GM23248 (cell line): ENCODE measurements around the gene LST1. TPM values are rescaled to one million over a fixed set of nuclear protein-coding genes. Genes with fewer than 3 reads are reported as not detected.
A peak's percentile ranks its signal among the peaks of the same experiment; 100 is the strongest.

Source experiments
- DNase-seq: peaks from one replicate; pipeline ENCODE4 v3.0.0-alpha.2; 2015
- H2AFZ ChIP-seq: fragments of 200-600 bp; sonication (generic); 2 replicates; pipeline ENCODE4 v1.6.1; 2016; ENCODE audit warnings: antibody characterized with exemption
- H3F3A ChIP-seq: fragments of 200-600 bp; sonication (generic); 2 replicates; pipeline ENCODE4 v1.6.1; 2016; ENCODE audit warnings: mild to moderate bottlenecking, antibody characterized with exemption, mixed run types; ENCODE audit not compliant: insufficient read depth
- H3K27ac ChIP-seq: fragments of 200-600 bp; sonication (generic); 2 replicates; pipeline ENCODE4 v1.5.1; 2016; ENCODE audit warnings: mild to moderate bottlenecking
- H3K27me3 ChIP-seq: fragments of 200-600 bp; sonication (generic); replicated peaks from 2 replicates; pipeline ENCODE4 v1.6.1; 2016; ENCODE audit warnings: mild to moderate bottlenecking; ENCODE audit not compliant: insufficient read depth
- H3K36me3 ChIP-seq: fragments of 200-600 bp; sonication (generic); 2 replicates; pipeline ENCODE4 v1.6.1; 2016; ENCODE audit warnings: low read depth, mild to moderate bottlenecking
- H3K4me1 ChIP-seq: fragments of 200-600 bp; sonication (generic); 2 replicates; pipeline ENCODE4 v1.6.1; 2016; ENCODE audit warnings: mild to moderate bottlenecking; ENCODE audit not compliant: insufficient read depth
- H3K4me2 ChIP-seq: fragments of 200-600 bp; sonication (generic); one replicate; pipeline ENCODE4 v1.6.1; 2016; ENCODE audit warnings: mild to moderate bottlenecking; ENCODE audit not compliant: unreplicated experiment
- H3K4me3 ChIP-seq: fragments of 200-600 bp; sonication (generic); 2 replicates; pipeline ENCODE4 v1.5.1; 2016; ENCODE audit warnings: mild to moderate bottlenecking
- H3K79me2 ChIP-seq: fragments of 200-600 bp; sonication (generic); 2 replicates; pipeline ENCODE4 v1.6.1; 2016; ENCODE audit warnings: mild to moderate bottlenecking; ENCODE audit not compliant: insufficient read depth
- H3K9ac ChIP-seq: fragments of 200-600 bp; sonication (generic); 2 replicates; pipeline ENCODE4 v1.6.1; 2016; ENCODE audit warnings: mild to moderate bottlenecking
- H3K9me2 ChIP-seq: fragments of 200-600 bp; sonication (generic); 2 replicates; pipeline ENCODE4 v1.6.1; 2016; ENCODE audit warnings: mixed run types, mild to moderate bottlenecking, moderate library complexity; ENCODE audit not compliant: insufficient read depth
- H3K9me3 ChIP-seq: fragments of 200-600 bp; sonication (generic); one replicate; pipeline ENCODE4 v1.6.1; 2017; ENCODE audit warnings: low read depth
- H4K20me1 ChIP-seq: fragments of 200-600 bp; sonication (generic); 2 replicates; pipeline ENCODE4 v1.6.0; 2016; ENCODE audit not compliant: insufficient read depth
- EZH2 ChIP-seq: fragments of 200-600 bp; sonication (generic); IDR thresholded peaks from 2 replicates; pipeline ENCODE4 v1.6.1; 2018; ENCODE audit warnings: antibody characterized with exemption, mild to moderate bottlenecking; ENCODE audit not compliant: insufficient read depth, poor library complexity, severe bottlenecking
- EZH2phosphoT487 ChIP-seq: fragments of 200-600 bp; sonication (generic); IDR thresholded peaks from 2 replicates; pipeline ENCODE4 v1.6.1; 2018; ENCODE audit warnings: antibody characterized with exemption, moderate library complexity, mild to moderate bottlenecking, low read depth; ENCODE audit not compliant: insufficient read depth
- WGBS, 2 experiments: methylation state at CpG; one replicate each; pipeline ENCODE4 v1.1.6; 2015 to 2017; ENCODE audit warnings: low lambda C conversion rate in 2 of 2, low coverage in 1 of 2; ENCODE audit errors: missing lambda C conversion rate in 2 of 2; 5-methylcytosine and 5-hydroxymethylcytosine counted together
- in situ Hi-C: fragments of 300-500 bp; cut with MboI; formaldehyde crosslinking; loops from 2 replicates; pipeline ENCODE4 v1.15.0; 2020
- microRNA-seq: library from miRNA; unstranded; fragments of <30 nt; microRNA quantifications from one replicate; pipeline ENCODE4, GENCODE V29; 2016; ENCODE audit warnings: borderline number of aligned reads
- polyA plus RNA-seq: library from polyadenylated mRNA; unstranded; fragments of >200 nt; fragmentation: Nextera tagmentation; extraction: Ambion mirVana; gene quantifications from 2 replicates; pipeline ENCODE4 v1.2.1, GENCODE V29; 2016
- small RNA-seq: library from RNA; depleted of rRNA; stranded (forward); fragments of <200 nt; gene quantifications from one replicate; pipeline ENCODE3, GENCODE V24; 2014; ENCODE audit warnings: low read depth, low replicate concordance
- total RNA-seq: library from RNA; depleted of rRNA; stranded (reverse); fragments of >200 nt; shearing (Covaris generic); gene quantifications from 2 replicates; pipeline ENCODE4 v1.2.3, GENCODE V29; 2014; rRNA removed

LST1 gene
- total and polyA plus RNA-seq, 2 experiments from 2014 or later: not detected

DNA sequence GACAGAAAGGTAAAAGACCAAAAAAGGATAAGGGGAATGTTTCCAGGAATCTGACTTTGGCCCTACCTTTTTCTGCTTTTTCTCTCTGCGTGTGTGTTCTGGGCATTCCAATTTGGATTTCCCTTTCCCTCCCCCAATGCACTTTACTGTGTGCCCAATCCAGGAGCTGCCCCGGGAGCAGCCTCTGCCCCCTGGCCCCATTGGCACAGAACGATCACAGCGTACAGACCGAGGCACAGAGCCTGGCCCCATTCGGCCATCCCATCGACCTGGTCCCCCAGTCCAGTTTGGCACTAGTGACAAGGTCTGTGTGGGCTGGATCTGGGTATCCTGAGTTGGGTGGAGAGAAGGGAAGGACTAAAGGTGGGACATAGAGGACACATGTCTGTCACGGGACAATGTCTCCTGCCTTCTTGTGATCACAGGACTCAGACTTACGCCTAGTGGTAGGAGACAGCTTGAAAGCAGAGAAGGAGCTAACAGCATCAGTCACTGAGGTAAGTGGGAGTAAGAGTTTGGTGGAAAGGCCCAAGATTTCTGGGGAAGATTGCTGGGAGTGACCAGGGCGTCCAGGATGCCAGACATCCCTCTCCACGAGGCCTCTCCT, 49.0 kb downstream of the LST1 start:
- Histone ChIP-seq H3K9me3 (no peaks in the 10 kb centered on the region), H2AFZ (no peak overlapping the region), H3K27me3 (no peaks in the 10 kb centered on the region), H3F3A (peaks cover 85% of the 10 kb centered on the region), H4K20me1 (no peaks in the 10 kb centered on the region), H3K79me2 (peaks cover 32% of the 10 kb centered on the region), H3K9me2 (no peaks in the 10 kb centered on the region), H3K4me3 (no peak overlapping the region), H3K4me2 (no peak overlapping the region), H3K27ac (no peak overlapping the region), H3K36me3 (peaks cover 72% of the 10 kb centered on the region), H3K4me1 (peaks cover 10% of the 10 kb centered on the region), H3K9ac (no peak overlapping the region)
- in situ Hi-C loops: no loop called here
- TF ChIP-seq EZH2 (no peak), EZH2phosphoT487 (no peak)
- WGBS, 2 experiments: 81 to 83% methylated on average over 11 of the region's 11 CpGs
- no peak for DNase-seq

DNA sequence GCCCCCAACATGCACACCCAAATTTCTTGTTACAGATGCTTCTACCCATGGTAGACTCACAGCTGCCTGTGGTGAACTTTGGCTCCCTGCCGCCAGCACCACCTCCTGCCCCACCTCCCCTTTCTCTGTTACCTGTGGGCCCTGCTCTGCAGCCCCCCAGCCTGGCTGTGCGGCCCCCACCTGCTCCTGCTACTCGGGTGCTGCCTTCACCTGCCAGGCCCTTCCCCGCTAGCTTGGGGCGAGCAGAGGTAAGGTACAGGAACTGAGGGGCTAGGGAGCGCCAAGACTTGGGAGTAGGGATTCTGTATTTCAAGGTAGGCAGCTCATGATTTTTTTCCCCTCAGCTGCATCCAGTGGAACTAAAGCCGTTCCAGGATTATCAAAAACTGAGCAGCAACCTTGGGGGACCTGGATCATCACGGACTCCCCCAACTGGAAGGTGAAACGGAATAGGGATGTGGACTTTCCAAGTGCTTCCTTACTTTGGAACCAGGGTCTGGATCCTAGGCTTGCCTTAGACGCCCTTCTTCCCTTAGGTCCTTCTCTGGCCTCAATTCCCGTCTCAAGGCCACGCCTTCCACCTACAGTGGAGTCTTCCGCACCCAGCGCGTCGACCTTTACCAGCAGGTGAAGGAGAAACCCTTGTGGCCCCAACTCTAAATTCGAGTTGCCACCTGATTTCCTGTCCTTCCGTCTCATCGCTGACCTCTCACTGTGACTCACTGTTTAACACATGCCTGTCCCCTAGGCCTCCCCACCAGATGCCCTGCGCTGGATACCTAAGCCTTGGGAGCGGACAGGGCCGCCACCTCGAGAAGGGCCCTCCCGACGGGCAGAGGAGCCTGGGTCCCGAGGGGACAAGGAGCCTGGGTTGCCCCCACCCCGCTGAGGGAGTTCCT, 50.9 kb downstream of the LST1 start:
- Histone ChIP-seq H3K4me3 (no peak overlapping the region), H3K4me2 (no peak overlapping the region), H3K27ac (no peak overlapping the region), H3K9me3 (no peaks in the 10 kb centered on the region), H3K36me3 (peaks cover 70% of the 10 kb centered on the region), H2AFZ (no peak overlapping the region), H3K79me2 (peaks cover 15% of the 10 kb centered on the region), H4K20me1 (no peaks in the 10 kb centered on the region), H3F3A (peaks cover 93% of the 10 kb centered on the region), H3K27me3 (no peaks in the 10 kb centered on the region), H3K9me2 (no peaks in the 10 kb centered on the region), H3K9ac (no peak overlapping the region), H3K4me1 (peaks cover 12% of the 10 kb centered on the region)
- TF ChIP-seq EZH2phosphoT487: no peak
- no peak for TF ChIP-seq EZH2
- WGBS, 2 experiments: 77 to 80% methylated on average over 25 to 27 of the region's 27 CpGs
- DNase-seq: peak; percentile 27
- in situ Hi-C loops: no loop called here

Small RNAs within 50 kb of the gene (microRNA-seq; reads per million reads assigned to microRNA genes)
- not detected for gene MIR6832

Small RNAs within 50 kb of the gene (small RNA-seq; reads per million reads assigned to genes)
- gene MIR6832: not detected
- 2.9 reads per million, percentile 72 among the genes with 10 or more reads in this experiment for gene SNORA38
- 21.9 reads per million, percentile 89 among the genes with 10 or more reads in this experiment for gene SNORD117
- not detected for gene SNORD84
- gene UQCRHP1: not detected

Other genes with a start within 250 kb of the LST1 start
Only the 30 nearest of the 35 such genes appear.
- gene MICA, start 182.7 kb upstream of the LST1 start, total RNA-seq: 24.0 and 42.6 TPM in 2 replicates
- gene MICA, start 182.7 kb upstream of the LST1 start, polyA plus RNA-seq: 36.9 and 38.0 TPM in 2 replicates
- gene MICB, start 88.1 kb upstream of the LST1 start, total RNA-seq: 4.1 and 4.9 TPM in 2 replicates
- gene MICB, start 88.1 kb upstream of the LST1 start, polyA plus RNA-seq: 3.7 and 4.2 TPM in 2 replicates
- not detected in 2 replicates for gene MCCD1, start 57.3 kb upstream of the LST1 start, total RNA-seq
- not detected in 2 replicates for gene MCCD1, start 57.3 kb upstream of the LST1 start, polyA plus RNA-seq
- gene DDX39B, start 44.3 kb upstream of the LST1 start, total RNA-seq: 319 and 415 TPM in 2 replicates
- 197 and 204 TPM in 2 replicates for gene DDX39B, start 44.3 kb upstream of the LST1 start, polyA plus RNA-seq
- gene ATP6V1G2, start 39.7 kb upstream of the LST1 start, total RNA-seq: 0.89 and 1.8 TPM in 2 replicates
- gene ATP6V1G2, start 39.7 kb upstream of the LST1 start, polyA plus RNA-seq: 2.8 and 3.5 TPM in 2 replicates
- 20.4 and 22.9 TPM in 2 replicates for gene NFKBIL1, start 38.7 kb upstream of the LST1 start, total RNA-seq
- gene NFKBIL1, start 38.7 kb upstream of the LST1 start, polyA plus RNA-seq: 12.3 and 15.0 TPM in 2 replicates
- not detected in 2 replicates for gene LTA, start 14.0 kb upstream of the LST1 start, total RNA-seq
- not detected in 2 replicates for gene LTA, start 14.0 kb upstream of the LST1 start, polyA plus RNA-seq
- gene TNF, start 10.7 kb upstream of the LST1 start, total RNA-seq: not detected in 2 replicates
- gene TNF, start 10.7 kb upstream of the LST1 start, polyA plus RNA-seq: 0.11 TPM in 1 of 2 replicates, not detected in the other
- not detected in 2 replicates for gene LTB, start 3.9 kb upstream of the LST1 start, total RNA-seq
- 0.23 TPM in 1 of 2 replicates, not detected in the other for gene LTB, start 3.9 kb upstream of the LST1 start, polyA plus RNA-seq
- not detected in 2 replicates for gene NCR3, start 6.7 kb downstream of the LST1 start, total RNA-seq
- not detected in 2 replicates for gene NCR3, start 6.7 kb downstream of the LST1 start, polyA plus RNA-seq
- gene AIF1, start 29.0 kb downstream of the LST1 start, total RNA-seq: not detected in 2 replicates
- gene AIF1, start 29.0 kb downstream of the LST1 start, polyA plus RNA-seq: not detected in 2 replicates
- gene PRRC2A, start 34.4 kb downstream of the LST1 start, total RNA-seq: 46.0 and 50.5 TPM in 2 replicates
- 42.5 and 47.2 TPM in 2 replicates for gene PRRC2A, start 34.4 kb downstream of the LST1 start, polyA plus RNA-seq
- 161 and 198 TPM in 2 replicates for gene BAG6, start 66.4 kb downstream of the LST1 start, total RNA-seq
- 88.2 and 90.8 TPM in 2 replicates for gene BAG6, start 66.4 kb downstream of the LST1 start, polyA plus RNA-seq
- 0.76 and 3.3 TPM in 2 replicates for gene APOM, start 69.6 kb downstream of the LST1 start, total RNA-seq
- gene APOM, start 69.6 kb downstream of the LST1 start, polyA plus RNA-seq: 5.6 and 5.9 TPM in 2 replicates
- 20.3 and 28.5 TPM in 2 replicates for gene C6orf47, start 74.5 kb downstream of the LST1 start, total RNA-seq
- 19.4 and 19.5 TPM in 2 replicates for gene C6orf47, start 74.5 kb downstream of the LST1 start, polyA plus RNA-seq
- 10.6 and 11.3 TPM in 2 replicates for gene GPANK1, start 78.7 kb downstream of the LST1 start, total RNA-seq
- 19.3 and 20.0 TPM in 2 replicates for gene GPANK1, start 78.7 kb downstream of the LST1 start, polyA plus RNA-seq
- 186 and 256 TPM in 2 replicates for gene CSNK2B, start 79.8 kb downstream of the LST1 start, total RNA-seq
- gene CSNK2B, start 79.8 kb downstream of the LST1 start, polyA plus RNA-seq: 224 and 229 TPM in 2 replicates
- 2.7 and 7.5 TPM in 2 replicates for gene LY6G5B, start 83.7 kb downstream of the LST1 start, total RNA-seq
- 3.9 and 5.9 TPM in 2 replicates for gene LY6G5B, start 83.7 kb downstream of the LST1 start, polyA plus RNA-seq
- gene LY6G5C, start 94.8 kb downstream of the LST1 start, total RNA-seq: 1.7 TPM in 1 of 2 replicates, not detected in the other
- gene LY6G5C, start 94.8 kb downstream of the LST1 start, polyA plus RNA-seq: 5.0 and 5.1 TPM in 2 replicates
- 54.0 and 59.9 TPM in 2 replicates for gene ABHD16A, start 117.0 kb downstream of the LST1 start, total RNA-seq
- 48.0 and 48.5 TPM in 2 replicates for gene ABHD16A, start 117.0 kb downstream of the LST1 start, polyA plus RNA-seq
- not detected in 2 replicates for gene LY6G6F, start 120.6 kb downstream of the LST1 start, total RNA-seq
- not detected in 2 replicates for gene LY6G6F, start 120.6 kb downstream of the LST1 start, polyA plus RNA-seq
- gene LY6G6D, start 129.1 kb downstream of the LST1 start, total RNA-seq: not detected in 2 replicates
- gene LY6G6D, start 129.1 kb downstream of the LST1 start, polyA plus RNA-seq: not detected in 2 replicates
- gene LY6G6C, start 135.5 kb downstream of the LST1 start, total RNA-seq: not detected in 2 replicates
- not detected in 2 replicates for gene LY6G6C, start 135.5 kb downstream of the LST1 start, polyA plus RNA-seq
- not detected in 2 replicates for gene MPIG6B, start 137.1 kb downstream of the LST1 start, total RNA-seq
- gene MPIG6B, start 137.1 kb downstream of the LST1 start, polyA plus RNA-seq: not detected in 2 replicates
- 76.6 and 93.3 TPM in 2 replicates for gene DDAH2, start 143.0 kb downstream of the LST1 start, total RNA-seq
- gene DDAH2, start 143.0 kb downstream of the LST1 start, polyA plus RNA-seq: 77.7 and 90.2 TPM in 2 replicates
- 447 and 576 TPM in 2 replicates for gene CLIC1, start 150.3 kb downstream of the LST1 start, total RNA-seq
- gene CLIC1, start 150.3 kb downstream of the LST1 start, polyA plus RNA-seq: 784 and 791 TPM in 2 replicates
- gene MSH5, start 153.7 kb downstream of the LST1 start, total RNA-seq: 4.3 and 7.1 TPM in 2 replicates
- 2.0 and 2.9 TPM in 2 replicates for gene MSH5, start 153.7 kb downstream of the LST1 start, polyA plus RNA-seq
- gene SAPCD1, start 176.4 kb downstream of the LST1 start, total RNA-seq: 2.5 TPM in 1 of 2 replicates, not detected in the other
- gene SAPCD1, start 176.4 kb downstream of the LST1 start, polyA plus RNA-seq: 0.85 and 1.3 TPM in 2 replicates
- gene VWA7, start 191.1 kb downstream of the LST1 start, total RNA-seq: 0.54 TPM in 1 of 2 replicates, not detected in the other
- gene VWA7, start 191.1 kb downstream of the LST1 start, polyA plus RNA-seq: 0.37 and 0.56 TPM in 2 replicates
- 47.6 and 66.4 TPM in 2 replicates for gene VARS1, start 209.5 kb downstream of the LST1 start, total RNA-seq
- gene VARS1, start 209.5 kb downstream of the LST1 start, polyA plus RNA-seq: 39.1 and 39.8 TPM in 2 replicates